Mesenchymal stem cell (in vitro differentiated cells and primary cell): ENCODE results near the gene SIM2.

Experiments used
- DNase-seq: peaks from one replicate; pipeline ENCODE4 v3.0.0-alpha.2; 2013
- H2AFZ ChIP-seq: one replicate; pipeline ENCODE4 v1.6.1; 2013; ENCODE audit warnings: low read depth, mild to moderate bottlenecking, control low read depth, inconsistent platforms, low read length, moderate library complexity
- H2AK5ac ChIP-seq: 2 replicates; pipeline ENCODE4 v1.6.1; 2013; ENCODE audit warnings: low read length, moderate library complexity, mild to moderate bottlenecking, inconsistent platforms; ENCODE audit not compliant: severe bottlenecking
- H2BK120ac ChIP-seq: one replicate; pipeline ENCODE4 v1.6.1; 2013; ENCODE audit warnings: low read depth, mild to moderate bottlenecking, inconsistent platforms, low read length, moderate library complexity
- H2BK12ac ChIP-seq, 2 experiments: one replicate each; pipeline ENCODE4 v1.6.1; 2013; ENCODE audit warnings: inconsistent platforms in 2 of 2, low read length in 2 of 2, mild to moderate bottlenecking in 2 of 2, moderate library complexity in 2 of 2, control low read depth in 1 of 2
- H2BK15ac ChIP-seq: one replicate; pipeline ENCODE4 v1.6.1; 2013; ENCODE audit warnings: mild to moderate bottlenecking, low read depth, inconsistent platforms; ENCODE audit not compliant: poor library complexity, severe bottlenecking
- H2BK5ac ChIP-seq: 2 replicates; pipeline ENCODE4 v1.6.1; 2013; ENCODE audit warnings: low read depth, mild to moderate bottlenecking, low read length, control low read depth, inconsistent platforms; ENCODE audit not compliant: poor library complexity, severe bottlenecking
- H3K14ac ChIP-seq, 2 experiments: one replicate each; pipeline ENCODE4 v1.6.1; 2013; ENCODE audit warnings: inconsistent platforms in 2 of 2, low read length in 2 of 2, control low read depth in 1 of 2, mild to moderate bottlenecking in 1 of 2, moderate library complexity in 1 of 2
- H3K18ac ChIP-seq, 2 experiments: one replicate each; pipeline ENCODE4 v1.6.1; 2013; ENCODE audit warnings: inconsistent platforms in 2 of 2, low read length in 2 of 2, control low read depth in 1 of 2, low read depth in 1 of 2, mild to moderate bottlenecking in 1 of 2
- H3K23ac ChIP-seq, 2 experiments: one replicate each; pipeline ENCODE4 v1.6.1; 2013; ENCODE audit warnings: inconsistent platforms in 2 of 2, low read length in 2 of 2, mild to moderate bottlenecking in 2 of 2, moderate library complexity in 2 of 2, control low read depth in 1 of 2
- H3K27ac ChIP-seq: 2 replicates; pipeline ENCODE4 v1.5.1; 2013; ENCODE audit warnings: mild to moderate bottlenecking, moderate library complexity, low read length, control low read depth, inconsistent platforms; ENCODE audit not compliant: poor library complexity, severe bottlenecking
- H3K27me3 ChIP-seq, 2 experiments: 2 replicates each; pipeline versions ENCODE4 v1.6.1 to v1.7.0; 2013; ENCODE audit warnings: low read length in 2 of 2, mild to moderate bottlenecking in 2 of 2, moderate library complexity in 2 of 2, control low read depth in 1 of 2, inconsistent platforms in 1 of 2; ENCODE audit not compliant: control insufficient read depth in 1 of 2, insufficient read depth in 1 of 2
- H3K36me3 ChIP-seq, 2 experiments: 2 replicates each; pipeline versions ENCODE4 v1.6.1 to v1.7.0; 2013; ENCODE audit warnings: low read length in 2 of 2, control low read depth in 1 of 2, inconsistent platforms in 1 of 2, low read depth in 1 of 2, mild to moderate bottlenecking in 1 of 2; ENCODE audit not compliant: insufficient read depth in 2 of 2, control insufficient read depth in 1 of 2
- H3K4ac ChIP-seq, 2 experiments: one replicate each; pipeline ENCODE4 v1.6.1; 2013; ENCODE audit warnings: inconsistent platforms in 2 of 2, low read length in 2 of 2, mild to moderate bottlenecking in 2 of 2, moderate library complexity in 2 of 2, control low read depth in 1 of 2, low read depth in 1 of 2
- H3K4me1 ChIP-seq: 2 replicates; pipeline ENCODE4 v1.6.1; 2013; ENCODE audit warnings: low read depth, low read length, control low read depth; ENCODE audit not compliant: control insufficient read depth, insufficient read depth
- H3K4me2 ChIP-seq: 2 replicates; pipeline ENCODE4 v1.6.1; 2013; ENCODE audit warnings: low read length, mild to moderate bottlenecking, inconsistent platforms; ENCODE audit not compliant: poor library complexity, severe bottlenecking
- H3K4me3 ChIP-seq, 2 experiments: 2 replicates each; pipeline versions ENCODE4 v1.5.1 to v1.7.0; 2013; ENCODE audit warnings: low read length in 2 of 2, mild to moderate bottlenecking in 2 of 2, control low read depth in 1 of 2, low read depth in 1 of 2; ENCODE audit not compliant: insufficient read depth in 1 of 2
- H3K79me1 ChIP-seq: replicated peaks from 2 replicates; pipeline ENCODE4 v1.6.1; 2013; ENCODE audit warnings: mild to moderate bottlenecking, control low read depth, low read length, inconsistent platforms; ENCODE audit not compliant: poor library complexity, severe bottlenecking
- H3K9ac ChIP-seq: 2 replicates; pipeline ENCODE4 v1.7.0; 2013; ENCODE audit warnings: mild to moderate bottlenecking, low read length, moderate library complexity
- H3K9me3 ChIP-seq: 2 replicates; pipeline ENCODE4 v1.7.0; 2013; ENCODE audit warnings: mild to moderate bottlenecking, low read length; ENCODE audit not compliant: control insufficient read depth
- H4K8ac ChIP-seq: one replicate; pipeline ENCODE4 v1.6.1; 2013; ENCODE audit warnings: inconsistent platforms, mild to moderate bottlenecking, low read length, moderate library complexity
- H4K91ac ChIP-seq: one replicate; pipeline ENCODE4 v1.6.1; 2013; ENCODE audit warnings: mild to moderate bottlenecking, low read length, inconsistent platforms
- WGBS: methylation state at CpG from one replicate; pipeline ENCODE4 v1.1.7; 2013; ENCODE audit warnings: mixed read lengths; 5-methylcytosine and 5-hydroxymethylcytosine counted together

SIM2 gene

GRCh38 chr21:36677443-36677842, 21.5 kb upstream of the SIM2 start:
- H2BK120ac ChIP-seq = no peak overlapping the region
- no peak overlapping the region for H3K27ac ChIP-seq
- peaks cover 25 to 53% of the 10 kb centered on the region in 2 experiments for H3K27me3 ChIP-seq
- no peaks in the 10 kb centered on the region for H3K36me3 ChIP-seq
- no peak overlapping the region for H3K23ac ChIP-seq
- 83% methylated on average over 1 of the region's 2 CpGs for WGBS
- no peak overlapping the region for H4K8ac ChIP-seq
- H3K9me3 ChIP-seq = peaks cover 24% of the 10 kb centered on the region
- no peaks in the 10 kb centered on the region for H3K4me1 ChIP-seq
- H3K4me2 ChIP-seq = no peak overlapping the region
- no peak overlapping the region for H3K4me3 ChIP-seq
- H3K18ac ChIP-seq = no peak overlapping the region
- no peak overlapping the region for H3K4ac ChIP-seq
- no peak overlapping the region for H4K91ac ChIP-seq
- DNase-seq = no peak
- no peak overlapping the region for H2BK15ac ChIP-seq
- no peak overlapping the region for H2BK5ac ChIP-seq
- no peak overlapping the region for H2AFZ ChIP-seq
- no peaks in the 10 kb centered on the region for H3K79me1 ChIP-seq
- no peak overlapping the region for H3K9ac ChIP-seq
- H2AK5ac ChIP-seq = no peak overlapping the region
- no peak overlapping the region for H2BK12ac ChIP-seq
- no peak overlapping the region for H3K14ac ChIP-seq

GRCh38 chr21:36678538-36678937, 20.4 kb upstream of the SIM2 start:
- no peak overlapping the region for H4K8ac ChIP-seq
- no peak overlapping the region for H3K4me3 ChIP-seq
- peaks cover 29% of the 10 kb centered on the region for H3K9me3 ChIP-seq

GRCh38 chr21:36681117-36681631, 17.7 kb upstream of the SIM2 start:
- no peak overlapping the region for H2BK12ac ChIP-seq
- 100% methylated on average over 1 of the region's 2 CpGs for WGBS

More at GRCh38 chr21:36678538-36678937, 20.4 kb upstream of the SIM2 start:
- H2BK15ac ChIP-seq = no peak overlapping the region
- no peak overlapping the region for H3K9ac ChIP-seq
- no peak overlapping the region for H3K27ac ChIP-seq
- no peak overlapping the region for H2BK5ac ChIP-seq
- no peak overlapping the region for H3K23ac ChIP-seq
- H3K4ac ChIP-seq = no peak overlapping the region
- H4K91ac ChIP-seq = no peak overlapping the region
- H3K79me1 ChIP-seq = no peaks in the 10 kb centered on the region
- H3K14ac ChIP-seq = no peak overlapping the region
- H2BK12ac ChIP-seq = no peak overlapping the region
- DNase-seq = no peak
- H3K4me1 ChIP-seq = no peaks in the 10 kb centered on the region
- no peak overlapping the region for H3K18ac ChIP-seq
- no peak overlapping the region for H3K4me2 ChIP-seq
- H3K36me3 ChIP-seq = no peaks in the 10 kb centered on the region
- no peak overlapping the region for H2AK5ac ChIP-seq
- H2BK120ac ChIP-seq = no peak overlapping the region
- 100% methylated on average over 2 of the region's 2 CpGs for whole genome bisulfite sequencing
- peaks cover 30 to 59% of the 10 kb centered on the region in 2 experiments for H3K27me3 ChIP-seq
- no peak overlapping the region for H2AFZ ChIP-seq

GRCh38 chr21:36684957-36685714, 13.8 kb upstream of the SIM2 start:
- H3K4ac ChIP-seq = no peak overlapping the region
- no peak overlapping the region for H3K14ac ChIP-seq
- no peaks in the 10 kb centered on the region for H3K79me1 ChIP-seq
- H3K4me2 ChIP-seq = no peak overlapping the region
- H2BK15ac ChIP-seq = no peak overlapping the region
- no peak overlapping the region for H4K8ac ChIP-seq
- no peak overlapping the region for H3K9ac ChIP-seq
- WGBS = 57% methylated on average over 1 of the region's 2 CpGs
- H2BK12ac ChIP-seq = no peak overlapping the region
- H3K27me3 ChIP-seq = peaks cover 50 to 60% of the 10 kb centered on the region in 2 experiments
- DNase-seq = no peak
- peaks cover 32% of the 10 kb centered on the region for H3K9me3 ChIP-seq
- H3K18ac ChIP-seq = no peak overlapping the region
- H3K23ac ChIP-seq = no peak overlapping the region
- no peak overlapping the region for H3K4me3 ChIP-seq
- no peak overlapping the region for H2BK5ac ChIP-seq
- H2BK120ac ChIP-seq = no peak overlapping the region
- H2AK5ac ChIP-seq = no peak overlapping the region
- H3K27ac ChIP-seq = no peak overlapping the region
- H3K4me1 ChIP-seq = no peaks in the 10 kb centered on the region
- H4K91ac ChIP-seq = no peak overlapping the region
- no peaks in the 10 kb centered on the region for H3K36me3 ChIP-seq
- H2AFZ ChIP-seq = no peak overlapping the region

More at GRCh38 chr21:36681117-36681631, 17.7 kb upstream of the SIM2 start:
- Histone ChIP-seq H3K79me1 (no peaks in the 10 kb centered on the region), H2AFZ (no peak overlapping the region), H3K4me1 (no peaks in the 10 kb centered on the region), H3K9ac (no peak overlapping the region), H3K18ac (no peak overlapping the region), H3K36me3 (no peaks in the 10 kb centered on the region), H3K4ac (no peak overlapping the region), H3K14ac (no peak overlapping the region), H3K4me3 (no peak overlapping the region), H3K4me2 (no peak overlapping the region), H3K23ac (no peak overlapping the region), H3K27ac (no peak overlapping the region), H2BK5ac (no peak overlapping the region), H2BK15ac (no peak overlapping the region), H2BK120ac (no peak overlapping the region), H4K91ac (no peak overlapping the region), H2AK5ac (no peak overlapping the region), H3K9me3 (peaks cover 29% of the 10 kb centered on the region), H4K8ac (no peak overlapping the region), H3K27me3 (peaks cover 38 to 64% of the 10 kb centered on the region in 2 experiments)
- no peak for DNase-seq
